Measurements from ENCODE around the gene JMJD6.
"Not testable (repeated sequence)": the region's sequence is repeated elsewhere in the genome, so short reads cannot be mapped to it uniquely, and the experiment has no call there.

The JMJD6 gene

DNA sequence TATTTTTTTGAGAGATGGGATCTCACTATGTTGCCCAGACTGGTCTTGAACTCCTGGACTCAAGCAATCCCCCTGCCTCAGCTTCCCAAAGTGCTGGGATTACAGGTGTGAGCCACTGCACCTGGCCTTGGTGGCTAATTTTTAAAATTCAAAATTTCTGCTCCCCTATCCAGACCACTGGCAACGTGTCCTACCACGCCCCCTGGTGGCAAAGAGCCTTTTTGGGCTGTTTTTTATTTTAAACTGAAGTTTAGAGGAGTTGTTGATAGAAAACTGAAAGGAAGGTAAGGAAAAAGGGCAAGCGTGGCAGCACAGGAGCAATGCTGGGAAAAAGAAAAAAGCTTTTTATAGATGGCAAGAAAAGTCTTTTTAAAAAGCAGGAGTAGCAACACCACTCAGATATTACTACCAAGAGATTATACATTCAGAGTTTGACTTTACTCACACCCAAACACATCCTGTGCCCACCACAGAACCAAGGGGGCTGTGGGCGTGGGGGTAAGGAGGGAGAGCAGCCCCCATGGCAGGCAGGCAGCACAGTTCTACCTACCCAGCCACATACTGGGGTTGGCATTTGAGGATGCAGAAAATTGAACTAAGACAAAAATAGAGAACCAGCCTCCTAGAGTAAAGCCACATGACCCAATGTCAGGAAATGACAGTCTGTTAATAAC, 11.4 kb downstream of the JMJD6 start:
- DNase-seq (ENCODE audit: low read depth) = no peak
- peak; percentile 77 for TF ChIP-seq CTCF (IDR thresholded peaks at IDR 0.05; ENCODE audit: control insufficient read depth, insufficient read depth, low read depth, low read length, missing control alignments)
- H3K4me3 ChIP-seq (ENCODE audit: control insufficient read depth, low read depth, low read length) = no peak overlapping the region

GRCh38 chr17:76714336-76714735, 12.1 kb downstream of the JMJD6 start:
- H3K4me3 ChIP-seq (ENCODE audit: control insufficient read depth, low read depth, low read length) = no peak overlapping the region
- TF ChIP-seq CTCF (IDR thresholded peaks at IDR 0.05; ENCODE audit: control insufficient read depth, insufficient read depth, low read depth, low read length, missing control alignments) = no peak
- DNase-seq (ENCODE audit: low read depth) = no peak

- no peak for TF ChIP-seq CTCF (IDR thresholded peaks at IDR 0.05; ENCODE audit: control insufficient read depth, insufficient read depth, low read depth, low read length, missing control alignments)
- DNase-seq (ENCODE audit: low read depth) = no peak
- H3K4me3 ChIP-seq (ENCODE audit: control insufficient read depth, low read depth, low read length) = no peak overlapping the region
Measured at GRCh38 chr17:76713765-76714164, 12.6 kb downstream of the JMJD6 start.

GRCh38 chr17:76712321-76712720, 14.1 kb downstream of the JMJD6 start:
- H3K4me3 ChIP-seq (ENCODE audit: control insufficient read depth, low read depth, low read length); DNase-seq (ENCODE audit: low read depth): not testable (repeated sequence)

- no peak for TF ChIP-seq CTCF (IDR thresholded peaks at IDR 0.05; ENCODE audit: control insufficient read depth, insufficient read depth, low read depth, low read length, missing control alignments)
- H3K4me3 ChIP-seq (ENCODE audit: control insufficient read depth, low read depth, low read length) = peak within 1 kb of the TSS; percentile 84
- DNase-seq (ENCODE audit: low read depth) = no peak
Measured at GRCh38 chr17:76710863-76711611, 15.4 kb downstream of the JMJD6 start, which contains the start of gene MXRA7. TSS of gene MXRA7 (minus strand) at chr17:76710965. CDS start at chr17:76710946, 19 bp downstream.

DNA sequence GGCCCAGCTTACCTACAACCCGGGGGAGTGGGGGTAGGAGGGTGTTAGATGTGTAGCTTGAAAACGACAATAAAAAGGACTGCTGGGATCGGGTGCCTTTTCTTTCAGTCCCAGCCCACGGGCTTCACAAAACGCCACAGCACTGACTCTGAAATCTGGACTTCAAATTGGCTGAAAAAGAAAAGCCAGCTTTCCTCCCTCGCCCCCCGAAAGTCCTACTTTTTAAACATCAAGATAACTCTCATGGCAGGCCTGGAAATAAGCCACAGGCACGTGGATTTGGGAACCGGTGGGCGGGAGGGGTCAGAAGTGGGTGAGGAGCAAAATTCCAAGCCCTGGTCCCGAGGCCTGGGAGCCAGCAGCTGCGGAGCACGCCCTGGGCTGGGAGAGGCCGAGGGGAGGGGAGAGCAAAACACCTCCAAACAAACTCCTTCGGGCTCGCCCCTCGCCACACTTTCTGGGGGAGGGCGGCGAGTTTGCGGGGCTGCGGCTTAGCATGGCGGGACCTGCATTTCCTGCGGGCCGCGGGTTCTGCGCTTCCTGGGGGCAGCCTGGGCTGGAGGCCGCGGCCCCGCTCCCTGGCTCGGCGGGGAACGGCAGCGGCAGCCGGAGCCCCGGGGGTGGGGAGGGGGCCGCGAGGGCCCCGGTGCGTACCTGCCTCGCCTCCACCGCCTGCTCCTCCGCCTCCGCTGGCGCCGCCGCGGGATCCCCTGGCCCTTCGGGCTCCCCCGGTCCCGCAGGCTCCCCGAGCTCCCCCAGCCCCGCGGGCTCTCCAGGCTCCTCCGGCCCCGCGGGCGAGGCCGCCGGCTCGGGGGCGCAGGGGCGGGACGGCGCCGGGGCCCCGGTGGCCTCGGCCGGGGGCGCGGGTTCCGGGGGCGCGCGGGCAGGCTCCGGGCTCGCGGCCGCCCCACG, 16.2 kb downstream of the JMJD6 start:
- DNase-seq (ENCODE audit: low read depth) = not testable (repeated sequence)
- H3K4me3 ChIP-seq (ENCODE audit: control insufficient read depth, low read depth, low read length) = peak overlapping the region; percentile 84

DNA sequence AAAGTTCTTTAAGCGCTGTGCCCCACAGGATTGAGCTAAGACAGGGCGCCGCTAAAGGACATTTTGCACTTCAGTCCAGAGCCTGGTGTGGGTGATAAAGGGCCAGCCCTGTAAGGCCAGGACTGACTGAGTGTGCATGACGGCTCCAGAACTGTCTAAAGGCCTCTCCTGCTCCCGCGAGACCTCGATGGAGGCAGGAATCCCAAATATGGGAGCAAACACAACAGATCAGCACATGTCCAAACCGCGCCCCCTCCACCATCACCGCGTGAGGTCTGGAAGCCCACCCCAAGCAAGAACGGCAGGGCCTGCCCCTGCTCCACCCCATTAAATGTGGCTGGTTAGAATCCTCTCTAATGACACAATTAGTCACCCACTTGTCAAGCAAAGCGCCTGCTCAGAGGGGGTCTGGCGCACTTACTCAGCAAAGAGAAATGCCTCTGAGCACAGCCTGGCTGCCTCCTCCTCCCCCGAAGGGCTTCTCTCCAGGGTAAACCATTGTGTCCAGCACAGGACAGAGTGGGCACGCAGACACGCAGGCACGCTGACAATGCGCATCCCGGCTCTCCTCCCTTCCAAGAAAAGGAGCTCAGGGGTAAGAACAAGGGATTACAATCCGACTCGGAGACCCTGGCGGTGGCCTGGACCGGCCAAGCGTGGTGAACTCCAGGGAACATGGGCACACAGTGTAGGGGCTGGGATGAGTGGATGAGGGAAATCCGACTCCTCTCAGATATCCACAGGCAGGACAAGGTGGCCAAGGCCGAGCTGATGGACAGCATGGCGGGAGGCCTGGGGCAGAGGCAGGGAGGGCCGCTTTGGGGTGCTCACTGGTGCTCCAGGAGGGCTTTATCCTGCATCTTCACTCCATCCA, 17.1 kb downstream of the JMJD6 start:
- no peak for TF ChIP-seq CTCF (IDR thresholded peaks at IDR 0.05; ENCODE audit: control insufficient read depth, insufficient read depth, low read depth, low read length, missing control alignments)
- peak; percentile 96 for DNase-seq (ENCODE audit: low read depth)
- peak overlapping the region; percentile 84 for H3K4me3 ChIP-seq (ENCODE audit: control insufficient read depth, low read depth, low read length)

Measured in AG09309 (cell line).